SK-N-MC (cell line): Measurements from ENCODE around the gene HS6ST1.

ENCODE experiments used
- EZH2 ChIP-seq: fragments of 200-600 bp; sonication (generic); IDR thresholded peaks from one replicate; pipeline ENCODE4 v1.6.1; 2017; ENCODE audit warnings: antibody characterized with exemption
- POLR2AphosphoS5 ChIP-seq: IDR thresholded peaks from 2 replicates; pipeline ENCODE4 v1.6.1; 2012; ENCODE audit warnings: mild to moderate bottlenecking, low read depth, low read length, borderline replicate concordance

DNA sequence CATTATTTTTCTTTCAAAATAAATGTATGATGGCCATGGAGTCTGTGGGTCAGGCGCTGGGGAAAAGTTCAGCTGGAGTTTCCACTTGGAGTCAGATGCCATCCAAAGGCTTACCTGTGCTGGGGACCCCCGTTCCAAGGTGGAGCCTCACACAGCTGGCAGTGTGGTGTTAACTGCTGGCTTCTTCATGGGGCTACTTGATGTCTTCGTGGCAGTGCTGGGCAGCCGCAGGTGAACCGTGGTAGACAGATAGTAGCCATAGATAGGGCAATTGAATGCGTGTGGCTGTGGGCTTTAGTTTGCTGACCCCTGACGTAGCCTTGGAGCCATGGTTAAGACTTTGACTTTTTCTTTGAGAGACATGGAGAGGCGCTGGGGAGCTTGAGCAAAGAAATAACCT is 83.1 kb downstream of the HS6ST1 start:
- TF ChIP-seq POLR2AphosphoS5, result no peak
- TF ChIP-seq EZH2, result no peak
